Tibial nerve (tissue), 3 donors: ENCODE measurements around the gene PRM1.

Experiments used
- CTCF ChIP-seq, 5 experiments: fragments of 200-600 bp in 3 of 5; fragments of 450-650 bp in 2 of 5; sonication (generic) in 3 of 5; IDR thresholded peaks; one replicate each; pipeline ENCODE4 v1.5.1; 2016 to 2019; ENCODE audit warnings: antibody characterized with exemption in 5 of 5, mild to moderate bottlenecking in 3 of 5, moderate library complexity in 2 of 5
- POLR2A ChIP-seq, 2 donors: fragments of 450-650 bp; IDR thresholded peaks; one replicate each; pipeline ENCODE4 v1.6.1; 2017; ENCODE audit warnings: antibody characterized with exemption in 2 of 2, mild to moderate bottlenecking in 2 of 2, moderate library complexity in 2 of 2

- no peak for TF ChIP-seq CTCF (IDR thresholded peaks at IDR 0.05)
- no peak for TF ChIP-seq POLR2A (IDR thresholded peaks at IDR 0.05)
These were observed 3.4 kb downstream of the PRM1 start for GRCh38 chr16:11277607-11278337.
